Neural cell (in vitro differentiated cells): ENCODE data around the gene FGGY. TPM values are rescaled to one million over a fixed set of nuclear protein-coding genes. Genes with fewer than 3 reads are reported as not detected.

Experiments
- H2AFZ ChIP-seq: fragments of 200-600, 300-800 bp; sonication (generic), shearing (Covaris generic); 2 replicates; pipeline ENCODE4 v1.6.0; 2014; ENCODE audit warnings: low read depth, mild to moderate bottlenecking, antibody characterized with exemption, low read length, moderate library complexity
- H3F3A ChIP-seq: fragments of 200-600 bp; shearing (Covaris generic); 2 replicates; pipeline ENCODE4 v1.6.1; 2016; ENCODE audit warnings: mild to moderate bottlenecking, moderate library complexity, mixed read lengths, antibody characterized with exemption, low read length; ENCODE audit not compliant: insufficient read depth, poor library complexity, severe bottlenecking
- H3K27ac ChIP-seq: fragments of 200-600, 300-800 bp; sonication (generic), shearing (Covaris generic); 2 replicates; pipeline ENCODE4 v1.5.1; 2014; ENCODE audit warnings: mild to moderate bottlenecking, low read length, moderate library complexity
- H3K27me3 ChIP-seq: fragments of 300-800, 200-600 bp; sonication (generic), shearing (Covaris generic); 2 replicates; pipeline ENCODE4 v1.6.0; 2014; ENCODE audit warnings: mild to moderate bottlenecking, low read depth, low read length, moderate library complexity; ENCODE audit not compliant: insufficient read depth
- H3K36me3 ChIP-seq: fragments of 300-800, 200-600 bp; sonication (generic), shearing (Covaris generic); 2 replicates; pipeline ENCODE4 v1.5.1; 2014; ENCODE audit warnings: mild to moderate bottlenecking, antibody characterized with exemption, low read length, moderate library complexity; ENCODE audit not compliant: insufficient read depth
- H3K4me2 ChIP-seq: fragments of 300-800, 200-600 bp; sonication (generic), shearing (Covaris generic); 2 replicates; pipeline ENCODE4 v1.6.0; 2014; ENCODE audit warnings: mild to moderate bottlenecking, low read length
- H3K4me3 ChIP-seq: fragments of 300-800, 200-600 bp; sonication (generic), shearing (Covaris generic); 2 replicates; pipeline ENCODE4 v1.5.1; 2014; ENCODE audit warnings: mild to moderate bottlenecking, low read length, moderate library complexity
- H3K79me2 ChIP-seq: fragments of 200-600 bp; shearing (Covaris generic); replicated peaks from 2 replicates; pipeline ENCODE4 v1.6.0; 2014; ENCODE audit warnings: mild to moderate bottlenecking, low read length, moderate library complexity; ENCODE audit not compliant: insufficient read depth
- H3K9ac ChIP-seq: fragments of 300-800, 200-600 bp; sonication (generic), shearing (Covaris generic); 2 replicates; pipeline ENCODE4 v1.6.1; 2016; ENCODE audit warnings: mild to moderate bottlenecking, low read length, mixed read lengths
- H3K9me2 ChIP-seq: fragments of 200-600 bp; shearing (Covaris generic); 2 replicates; pipeline ENCODE4 v1.6.1; 2016; ENCODE audit warnings: mild to moderate bottlenecking, low read length, mixed read lengths; ENCODE audit not compliant: insufficient read depth
- H3K9me3 ChIP-seq: fragments of 200-600, 300-800 bp; sonication (generic), shearing (Covaris generic); 2 replicates; pipeline ENCODE4 v1.6.1; 2016; ENCODE audit warnings: mild to moderate bottlenecking, mixed run types, low read length, moderate library complexity, mixed read lengths
- H4K20me1 ChIP-seq: fragments of 200-600 bp; shearing (Covaris generic); 2 replicates; pipeline ENCODE4 v1.6.1; 2016; ENCODE audit warnings: mild to moderate bottlenecking, mixed run types; ENCODE audit not compliant: insufficient read depth
- CTCF ChIP-seq: fragments of 450-650 bp; IDR thresholded peaks from 2 replicates; pipeline ENCODE4 v1.5.1; 2014; ENCODE audit warnings: antibody characterized with exemption, mild to moderate bottlenecking, moderate library complexity; ENCODE audit not compliant: poor library complexity, severe bottlenecking
- EP300 ChIP-seq: fragments of 450-650 bp; conservative IDR thresholded peaks from 2 replicates; pipeline ENCODE4 v1.6.1; 2014; ENCODE audit warnings: antibody characterized with exemption, mild to moderate bottlenecking, moderate library complexity; ENCODE audit not compliant: poor library complexity, severe bottlenecking
- EZH2 ChIP-seq: fragments of 200-600, 300-800 bp; shearing (Covaris generic), sonication (generic); IDR thresholded peaks from 2 replicates; pipeline ENCODE4 v1.6.1; 2014; ENCODE audit warnings: antibody characterized with exemption, low read length, borderline replicate concordance, mild to moderate bottlenecking; ENCODE audit not compliant: insufficient read depth, poor library complexity, severe bottlenecking
- MXI1 ChIP-seq: fragments of 450-650 bp; conservative IDR thresholded peaks from 2 replicates; pipeline ENCODE4 v1.6.1; 2014; ENCODE audit warnings: antibody characterized with exemption, mild to moderate bottlenecking; ENCODE audit not compliant: poor library complexity, severe bottlenecking
- POLR2AphosphoS5 ChIP-seq: IDR thresholded peaks from 2 replicates; pipeline ENCODE4 v1.6.1; 2012
- RAD21 ChIP-seq: fragments of 450-650 bp; conservative IDR thresholded peaks from 2 replicates; pipeline ENCODE4 v1.6.1; 2014; ENCODE audit warnings: antibody characterized with exemption, mild to moderate bottlenecking, moderate library complexity
- SMC3 ChIP-seq: fragments of 450-650 bp; conservative IDR thresholded peaks from 2 replicates; pipeline ENCODE4 v1.6.1; 2014; ENCODE audit warnings: antibody characterized with exemption, mild to moderate bottlenecking, moderate library complexity; ENCODE audit not compliant: poor library complexity
- TAF1 ChIP-seq: IDR thresholded peaks from 2 replicates; pipeline ENCODE4 v1.6.1; 2012; ENCODE audit warnings: low read depth
- polyA plus RNA-seq: library from polyadenylated mRNA; depleted of rRNA; stranded (reverse); fragments of >200 nt; gene quantifications from 2 replicates; pipeline ENCODE4 v1.2.3, GENCODE V29; 2014
- TF ChIP-seq, protein P1 (sequence below): IDR thresholded peaks from 2 replicates; pipeline ENCODE4 v1.6.1; 2012; ENCODE audit warnings: borderline replicate concordance

The FGGY gene
- polyA plus RNA-seq, 1 donor from 2014 or later: 7.4 TPM

DNA sequence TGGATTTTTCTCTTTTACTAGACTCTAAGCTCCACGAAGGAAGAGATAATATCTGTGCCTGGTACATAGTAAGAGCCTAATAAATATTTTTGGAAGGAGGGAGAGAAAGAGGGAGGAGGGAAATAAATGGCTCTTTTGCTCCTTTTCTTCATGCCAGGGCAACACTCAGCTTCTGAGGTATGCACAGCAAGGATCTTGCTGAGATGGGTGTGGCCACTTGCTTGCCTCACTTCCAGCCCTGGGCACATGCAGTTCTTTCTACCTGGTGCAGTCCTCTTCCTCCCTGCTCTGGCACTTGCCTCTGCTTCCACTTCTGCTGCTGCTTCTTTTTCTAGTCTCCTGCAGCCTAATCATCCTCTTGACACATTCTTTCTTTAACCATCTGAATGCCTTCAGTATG, 148.1 kb downstream of the FGGY start:
- Histone ChIP-seq H2AFZ (no peak overlapping the region), H3K79me2 (no peaks in the 10 kb centered on the region), H3K9me3 (no peaks in the 10 kb centered on the region), H3F3A (no peaks in the 10 kb centered on the region), H3K9ac (no peak overlapping the region), H3K36me3 (no peaks in the 10 kb centered on the region), H3K4me2 (no peak overlapping the region), H3K4me3 (no peak overlapping the region), H4K20me1 (no peaks in the 10 kb centered on the region), H3K27ac (no peak overlapping the region), H3K27me3 (no peaks in the 10 kb centered on the region), H3K9me2 (no peaks in the 10 kb centered on the region)
- TF ChIP-seq MXI1 (no peak), POLR2AphosphoS5 (no peak), SMC3 (no peak), TAF1 (no peak), EP300 (no peak), CTCF (no peak), EZH2 (no peak), RAD21 (no peak)
- TF ChIP-seq, protein P1, sequence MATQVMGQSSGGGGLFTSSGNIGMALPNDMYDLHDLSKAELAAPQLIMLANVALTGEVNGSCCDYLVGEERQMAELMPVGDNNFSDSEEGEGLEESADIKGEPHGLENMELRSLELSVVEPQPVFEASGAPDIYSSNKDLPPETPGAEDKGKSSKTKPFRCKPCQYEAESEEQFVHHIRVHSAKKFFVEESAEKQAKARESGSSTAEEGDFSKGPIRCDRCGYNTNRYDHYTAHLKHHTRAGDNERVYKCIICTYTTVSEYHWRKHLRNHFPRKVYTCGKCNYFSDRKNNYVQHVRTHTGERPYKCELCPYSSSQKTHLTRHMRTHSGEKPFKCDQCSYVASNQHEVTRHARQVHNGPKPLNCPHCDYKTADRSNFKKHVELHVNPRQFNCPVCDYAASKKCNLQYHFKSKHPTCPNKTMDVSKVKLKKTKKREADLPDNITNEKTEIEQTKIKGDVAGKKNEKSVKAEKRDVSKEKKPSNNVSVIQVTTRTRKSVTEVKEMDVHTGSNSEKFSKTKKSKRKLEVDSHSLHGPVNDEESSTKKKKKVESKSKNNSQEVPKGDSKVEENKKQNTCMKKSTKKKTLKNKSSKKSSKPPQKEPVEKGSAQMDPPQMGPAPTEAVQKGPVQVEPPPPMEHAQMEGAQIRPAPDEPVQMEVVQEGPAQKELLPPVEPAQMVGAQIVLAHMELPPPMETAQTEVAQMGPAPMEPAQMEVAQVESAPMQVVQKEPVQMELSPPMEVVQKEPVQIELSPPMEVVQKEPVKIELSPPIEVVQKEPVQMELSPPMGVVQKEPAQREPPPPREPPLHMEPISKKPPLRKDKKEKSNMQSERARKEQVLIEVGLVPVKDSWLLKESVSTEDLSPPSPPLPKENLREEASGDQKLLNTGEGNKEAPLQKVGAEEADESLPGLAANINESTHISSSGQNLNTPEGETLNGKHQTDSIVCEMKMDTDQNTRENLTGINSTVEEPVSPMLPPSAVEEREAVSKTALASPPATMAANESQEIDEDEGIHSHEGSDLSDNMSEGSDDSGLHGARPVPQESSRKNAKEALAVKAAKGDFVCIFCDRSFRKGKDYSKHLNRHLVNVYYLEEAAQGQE: no peak

GRCh38 chr1:59446257-59446901, 149.5 kb downstream of the FGGY start:
- Histone ChIP-seq H3K4me3 (no peak overlapping the region), H3K36me3 (no peaks in the 10 kb centered on the region), H4K20me1 (no peaks in the 10 kb centered on the region), H3K9me3 (no peaks in the 10 kb centered on the region), H3K9ac (peak overlapping the region; percentile 28), H2AFZ (no peak overlapping the region), H3K79me2 (no peaks in the 10 kb centered on the region), H3K4me2 (no peak overlapping the region), H3K27me3 (no peaks in the 10 kb centered on the region), H3K27ac (peak overlapping the region; percentile 52), H3F3A (no peaks in the 10 kb centered on the region), H3K9me2 (no peaks in the 10 kb centered on the region)
- TF ChIP-seq EP300: no peak
- TF ChIP-seq CTCF: no peak
- no peak for TF ChIP-seq RAD21
- TF ChIP-seq, protein P1: no peak
- TF ChIP-seq SMC3: no peak
- TF ChIP-seq EZH2: no peak
- no peak for TF ChIP-seq MXI1
- TF ChIP-seq TAF1: no peak
- no peak for TF ChIP-seq POLR2AphosphoS5
